PC-3 (cell line): Measurements from ENCODE around the gene PAGR1.

Experiments
- EZH2 ChIP-seq: fragments of 300-600 bp; sonication (generic); IDR thresholded peaks from one replicate; pipeline ENCODE4 v1.6.1; 2017; ENCODE audit warnings: antibody characterized with exemption, mild to moderate bottlenecking, low read length; ENCODE audit not compliant: unreplicated experiment
- EZH2phosphoT487 ChIP-seq: fragments of 300-600 bp; sonication (generic); IDR thresholded peaks from 2 replicates; pipeline ENCODE4 v1.6.1; 2018; ENCODE audit warnings: mild to moderate bottlenecking, antibody characterized with exemption, low read length, borderline replicate concordance
- TF ChIP-seq, protein P1 (sequence below): fragments of 300-600 bp; sonication (generic); conservative IDR thresholded peaks from 2 replicates; pipeline ENCODE4 v1.5.1; 2017; ENCODE audit warnings: antibody characterized with exemption, low read depth, mild to moderate bottlenecking, low read length

GRCh38 chr16:29804020-29804419 is 11.9 kb upstream of the PAGR1 start:
- no peak for TF ChIP-seq EZH2
- TF ChIP-seq, protein P1, sequence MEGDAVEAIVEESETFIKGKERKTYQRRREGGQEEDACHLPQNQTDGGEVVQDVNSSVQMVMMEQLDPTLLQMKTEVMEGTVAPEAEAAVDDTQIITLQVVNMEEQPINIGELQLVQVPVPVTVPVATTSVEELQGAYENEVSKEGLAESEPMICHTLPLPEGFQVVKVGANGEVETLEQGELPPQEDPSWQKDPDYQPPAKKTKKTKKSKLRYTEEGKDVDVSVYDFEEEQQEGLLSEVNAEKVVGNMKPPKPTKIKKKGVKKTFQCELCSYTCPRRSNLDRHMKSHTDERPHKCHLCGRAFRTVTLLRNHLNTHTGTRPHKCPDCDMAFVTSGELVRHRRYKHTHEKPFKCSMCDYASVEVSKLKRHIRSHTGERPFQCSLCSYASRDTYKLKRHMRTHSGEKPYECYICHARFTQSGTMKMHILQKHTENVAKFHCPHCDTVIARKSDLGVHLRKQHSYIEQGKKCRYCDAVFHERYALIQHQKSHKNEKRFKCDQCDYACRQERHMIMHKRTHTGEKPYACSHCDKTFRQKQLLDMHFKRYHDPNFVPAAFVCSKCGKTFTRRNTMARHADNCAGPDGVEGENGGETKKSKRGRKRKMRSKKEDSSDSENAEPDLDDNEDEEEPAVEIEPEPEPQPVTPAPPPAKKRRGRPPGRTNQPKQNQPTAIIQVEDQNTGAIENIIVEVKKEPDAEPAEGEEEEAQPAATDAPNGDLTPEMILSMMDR = no peak
- TF ChIP-seq EZH2phosphoT487 = no peak
